ENCODE measurements around the gene LSAMP. TPM values are rescaled to one million over a fixed set of nuclear protein-coding genes. Genes with fewer than 3 reads are reported as not detected.
A peak's percentile ranks its signal among the peaks of the same experiment; 100 is the strongest.

LSAMP gene
- total and polyA plus RNA-seq, 2 experiments from 2014 or later, result 2.0 to 2.9 TPM

DNA sequence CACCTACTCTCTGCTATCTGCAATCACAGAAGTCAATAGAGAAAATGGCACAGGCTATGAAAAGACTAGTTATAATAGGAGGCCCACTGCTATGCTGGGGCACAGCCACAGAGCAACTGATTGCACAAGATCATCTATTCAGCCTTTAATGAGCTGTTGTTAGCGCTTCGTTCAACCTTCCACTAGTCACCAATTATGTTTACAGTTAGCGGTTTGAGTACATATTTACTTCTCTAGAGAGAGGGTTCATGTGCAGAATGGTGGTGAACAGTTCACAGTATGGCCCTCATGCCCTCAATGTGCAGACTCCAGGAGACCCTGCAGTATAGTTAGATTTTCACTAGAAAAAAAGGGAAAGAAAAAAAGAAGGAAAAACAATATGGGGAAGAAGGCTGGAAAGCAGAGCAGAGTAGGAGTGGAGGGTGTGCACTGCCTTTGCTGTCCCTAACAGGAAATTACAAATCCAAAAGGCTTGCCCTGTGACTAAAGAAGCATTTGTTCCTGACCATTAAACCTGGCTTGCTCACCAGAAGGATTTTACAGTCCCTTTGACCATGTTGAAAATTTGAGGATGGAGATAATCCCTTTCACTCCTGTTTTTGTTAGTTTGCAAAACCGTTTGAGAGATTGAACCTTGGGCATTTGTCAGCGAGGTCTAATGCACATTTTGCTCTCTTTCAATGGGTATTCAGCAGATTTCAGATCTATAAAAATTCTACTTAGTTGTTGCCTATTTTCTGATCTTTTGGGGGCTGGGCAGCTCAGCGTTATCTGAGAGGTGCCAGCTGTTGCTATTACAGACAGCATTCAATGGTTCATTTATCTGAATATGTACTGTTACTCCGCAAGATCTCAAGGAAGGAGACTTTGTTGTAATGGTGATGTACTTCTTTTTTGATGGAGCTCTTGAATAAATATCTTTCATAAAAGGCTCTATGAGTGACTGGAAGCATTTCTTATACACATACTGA is 296.1 kb downstream of the LSAMP start:
- Mint-ChIP-seq H3K4me1 (peaks cover 29% of the 10 kb centered on the region), H3K27ac (no peak overlapping the region), H3K4me3 (no peak overlapping the region), H3K36me3 (ENCODE audit: low read depth) (peaks cover 11% of the 10 kb centered on the region), H3K27me3 (ENCODE audit: insufficient read depth, low read depth, poor library complexity) (no peaks in the 10 kb centered on the region), H3K9me3 (peaks cover 13% of the 10 kb centered on the region)
- no peak overlapping the region for H2AFZ ChIP-seq
- no peaks in the 10 kb centered on the region for H3F3A ChIP-seq (replicated peaks; ENCODE audit: low read depth)
- H4K20me1 ChIP-seq (replicated peaks; ENCODE audit: insufficient read depth), result no peaks in the 10 kb centered on the region
- no peaks in the 10 kb centered on the region for H3K27me3 ChIP-seq (ENCODE audit: insufficient read depth)
- no peak for ATAC-seq
- 0 out of 2 replicates have a peak overlapping the region, but pooled peaks have one; percentile 15 for H3K4me2 ChIP-seq
- peaks cover 34% of the 10 kb centered on the region for H3K4me1 ChIP-seq (ENCODE audit: insufficient read depth)
- H3K36me3 ChIP-seq (ENCODE audit: insufficient read depth), result 0 out of 2 replicates have a peak, but pooled peaks cover 5% of the 10 kb centered on the region
- H3K79me2 ChIP-seq (replicated peaks; ENCODE audit: insufficient read depth), result no peaks in the 10 kb centered on the region
- TF ChIP-seq CREB1 (CRISPR knock-in tag; IDR thresholded peaks at IDR 0.05; ENCODE audit: low read depth), result no peak
- TF ChIP-seq POLR2AphosphoS5 (IDR thresholded peaks at IDR 0.05; ENCODE audit: low read depth), result no peak
- TF ChIP-seq EZH2 (IDR thresholded peaks at IDR 0.05; ENCODE audit: low read depth, unreplicated experiment), result no peak
- TF ChIP-seq, protein P1, sequence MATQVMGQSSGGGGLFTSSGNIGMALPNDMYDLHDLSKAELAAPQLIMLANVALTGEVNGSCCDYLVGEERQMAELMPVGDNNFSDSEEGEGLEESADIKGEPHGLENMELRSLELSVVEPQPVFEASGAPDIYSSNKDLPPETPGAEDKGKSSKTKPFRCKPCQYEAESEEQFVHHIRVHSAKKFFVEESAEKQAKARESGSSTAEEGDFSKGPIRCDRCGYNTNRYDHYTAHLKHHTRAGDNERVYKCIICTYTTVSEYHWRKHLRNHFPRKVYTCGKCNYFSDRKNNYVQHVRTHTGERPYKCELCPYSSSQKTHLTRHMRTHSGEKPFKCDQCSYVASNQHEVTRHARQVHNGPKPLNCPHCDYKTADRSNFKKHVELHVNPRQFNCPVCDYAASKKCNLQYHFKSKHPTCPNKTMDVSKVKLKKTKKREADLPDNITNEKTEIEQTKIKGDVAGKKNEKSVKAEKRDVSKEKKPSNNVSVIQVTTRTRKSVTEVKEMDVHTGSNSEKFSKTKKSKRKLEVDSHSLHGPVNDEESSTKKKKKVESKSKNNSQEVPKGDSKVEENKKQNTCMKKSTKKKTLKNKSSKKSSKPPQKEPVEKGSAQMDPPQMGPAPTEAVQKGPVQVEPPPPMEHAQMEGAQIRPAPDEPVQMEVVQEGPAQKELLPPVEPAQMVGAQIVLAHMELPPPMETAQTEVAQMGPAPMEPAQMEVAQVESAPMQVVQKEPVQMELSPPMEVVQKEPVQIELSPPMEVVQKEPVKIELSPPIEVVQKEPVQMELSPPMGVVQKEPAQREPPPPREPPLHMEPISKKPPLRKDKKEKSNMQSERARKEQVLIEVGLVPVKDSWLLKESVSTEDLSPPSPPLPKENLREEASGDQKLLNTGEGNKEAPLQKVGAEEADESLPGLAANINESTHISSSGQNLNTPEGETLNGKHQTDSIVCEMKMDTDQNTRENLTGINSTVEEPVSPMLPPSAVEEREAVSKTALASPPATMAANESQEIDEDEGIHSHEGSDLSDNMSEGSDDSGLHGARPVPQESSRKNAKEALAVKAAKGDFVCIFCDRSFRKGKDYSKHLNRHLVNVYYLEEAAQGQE (IDR thresholded peaks at IDR 0.05; ENCODE audit: unreplicated experiment), result no peak
- TF ChIP-seq, protein P2, sequence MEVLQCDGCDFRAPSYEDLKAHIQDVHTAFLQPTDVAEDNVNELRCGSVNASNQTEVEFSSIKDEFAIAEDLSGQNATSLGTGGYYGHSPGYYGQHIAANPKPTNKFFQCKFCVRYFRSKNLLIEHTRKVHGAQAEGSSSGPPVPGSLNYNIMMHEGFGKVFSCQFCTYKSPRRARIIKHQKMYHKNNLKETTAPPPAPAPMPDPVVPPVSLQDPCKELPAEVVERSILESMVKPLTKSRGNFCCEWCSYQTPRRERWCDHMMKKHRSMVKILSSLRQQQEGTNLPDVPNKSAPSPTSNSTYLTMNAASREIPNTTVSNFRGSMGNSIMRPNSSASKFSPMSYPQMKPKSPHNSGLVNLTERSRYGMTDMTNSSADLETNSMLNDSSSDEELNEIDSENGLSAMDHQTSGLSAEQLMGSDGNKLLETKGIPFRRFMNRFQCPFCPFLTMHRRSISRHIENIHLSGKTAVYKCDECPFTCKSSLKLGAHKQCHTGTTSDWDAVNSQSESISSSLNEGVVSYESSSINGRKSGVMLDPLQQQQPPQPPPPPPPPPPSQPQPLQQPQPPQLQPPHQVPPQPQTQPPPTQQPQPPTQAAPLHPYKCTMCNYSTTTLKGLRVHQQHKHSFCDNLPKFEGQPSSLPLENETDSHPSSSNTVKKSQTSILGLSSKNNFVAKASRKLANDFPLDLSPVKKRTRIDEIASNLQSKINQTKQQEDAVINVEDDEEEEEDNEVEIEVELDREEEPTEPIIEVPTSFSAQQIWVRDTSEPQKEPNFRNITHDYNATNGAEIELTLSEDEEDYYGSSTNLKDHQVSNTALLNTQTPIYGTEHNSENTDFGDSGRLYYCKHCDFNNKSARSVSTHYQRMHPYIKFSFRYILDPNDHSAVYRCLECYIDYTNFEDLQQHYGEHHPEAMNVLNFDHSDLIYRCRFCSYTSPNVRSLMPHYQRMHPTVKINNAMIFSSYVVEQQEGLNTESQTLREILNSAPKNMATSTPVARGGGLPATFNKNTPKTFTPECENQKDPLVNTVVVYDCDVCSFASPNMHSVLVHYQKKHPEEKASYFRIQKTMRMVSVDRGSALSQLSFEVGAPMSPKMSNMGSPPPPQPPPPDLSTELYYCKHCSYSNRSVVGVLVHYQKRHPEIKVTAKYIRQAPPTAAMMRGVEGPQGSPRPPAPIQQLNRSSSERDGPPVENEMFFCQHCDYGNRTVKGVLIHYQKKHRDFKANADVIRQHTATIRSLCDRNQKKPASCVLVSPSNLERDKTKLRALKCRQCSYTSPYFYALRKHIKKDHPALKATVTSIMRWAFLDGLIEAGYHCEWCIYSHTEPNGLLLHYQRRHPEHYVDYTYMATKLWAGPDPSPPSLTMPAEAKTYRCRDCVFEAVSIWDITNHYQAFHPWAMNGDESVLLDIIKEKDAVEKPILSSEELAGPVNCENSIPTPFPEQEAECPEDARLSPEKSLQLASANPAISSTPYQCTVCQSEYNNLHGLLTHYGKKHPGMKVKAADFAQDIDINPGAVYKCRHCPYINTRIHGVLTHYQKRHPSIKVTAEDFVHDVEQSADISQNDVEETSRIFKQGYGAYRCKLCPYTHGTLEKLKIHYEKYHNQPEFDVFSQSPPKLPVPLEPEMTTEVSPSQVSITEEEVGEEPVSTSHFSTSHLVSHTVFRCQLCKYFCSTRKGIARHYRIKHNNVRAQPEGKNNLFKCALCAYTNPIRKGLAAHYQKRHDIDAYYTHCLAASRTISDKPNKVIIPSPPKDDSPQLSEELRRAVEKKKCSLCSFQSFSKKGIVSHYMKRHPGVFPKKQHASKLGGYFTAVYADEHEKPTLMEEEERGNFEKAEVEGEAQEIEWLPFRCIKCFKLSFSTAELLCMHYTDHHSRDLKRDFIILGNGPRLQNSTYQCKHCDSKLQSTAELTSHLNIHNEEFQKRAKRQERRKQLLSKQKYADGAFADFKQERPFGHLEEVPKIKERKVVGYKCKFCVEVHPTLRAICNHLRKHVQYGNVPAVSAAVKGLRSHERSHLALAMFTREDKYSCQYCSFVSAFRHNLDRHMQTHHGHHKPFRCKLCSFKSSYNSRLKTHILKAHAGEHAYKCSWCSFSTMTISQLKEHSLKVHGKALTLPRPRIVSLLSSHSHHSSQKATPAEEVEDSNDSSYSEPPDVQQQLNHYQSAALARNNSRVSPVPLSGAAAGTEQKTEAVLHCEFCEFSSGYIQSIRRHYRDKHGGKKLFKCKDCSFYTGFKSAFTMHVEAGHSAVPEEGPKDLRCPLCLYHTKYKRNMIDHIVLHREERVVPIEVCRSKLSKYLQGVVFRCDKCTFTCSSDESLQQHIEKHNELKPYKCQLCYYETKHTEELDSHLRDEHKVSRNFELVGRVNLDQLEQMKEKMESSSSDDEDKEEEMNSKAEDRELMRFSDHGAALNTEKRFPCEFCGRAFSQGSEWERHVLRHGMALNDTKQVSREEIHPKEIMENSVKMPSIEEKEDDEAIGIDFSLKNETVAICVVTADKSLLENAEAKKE (CRISPR knock-in tag; IDR thresholded peaks at IDR 0.05), result no peak
- H3K9me2 ChIP-seq (ENCODE audit: insufficient read depth), result no peaks in the 10 kb centered on the region
- no peak for DNase-seq (ENCODE audit: low spot score)
- H3K4me3 ChIP-seq, result no peak overlapping the region
- H3K27ac ChIP-seq (ENCODE audit: low read depth), result no peak overlapping the region
